Measurements from ENCODE around the gene EGF.

DNA sequence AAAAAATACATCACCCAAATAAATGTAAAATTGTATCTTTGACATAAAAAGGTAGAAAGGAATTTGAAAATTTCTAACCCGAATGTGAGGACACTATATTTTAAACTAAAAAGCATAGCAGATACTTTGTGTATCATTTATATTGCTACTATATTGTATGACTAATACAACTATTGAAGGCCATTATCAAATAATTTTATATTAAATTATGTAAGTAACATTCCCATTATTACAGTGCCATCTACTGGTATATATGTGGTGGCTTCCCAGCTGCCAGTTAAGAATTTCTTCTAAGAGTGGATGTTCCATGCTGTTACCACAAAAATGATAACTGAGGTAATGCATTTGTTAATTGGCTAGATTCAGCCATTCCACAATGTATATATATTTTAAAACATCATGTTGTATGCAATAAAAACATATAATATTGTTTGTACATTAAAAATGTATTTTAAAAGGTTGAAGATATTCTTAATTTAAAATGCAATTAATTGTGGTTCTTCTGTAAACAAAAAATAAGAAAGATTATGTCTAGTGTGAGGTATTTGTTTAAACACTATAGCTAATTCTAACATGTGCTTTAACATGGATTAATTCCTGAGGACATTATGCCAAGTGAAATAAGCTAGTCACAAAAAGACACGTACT lies 65.3 kb downstream of the EGF start:
- TF ChIP-seq POLR2A (IDR thresholded peaks at IDR 0.05) (no peak), CTCF (IDR thresholded peaks at IDR 0.05) (peak in 2 of 3 donors; percentile 43 to 45)
